Stimulated activated CD8-positive, alpha-beta memory T cell treated with anti-CD3 and anti-CD28 coated beads, Interleukin-12 subunit alpha, Interleukin-12 subunit beta, amount 100 ng/mL, for 4 hours (primary cell): ENCODE data around the gene UCP2.

Source experiments
- DNase-seq: peaks from one replicate; pipeline ENCODE4 v3.0.0-alpha.2; 2020; ENCODE audit warnings: low read depth

Gene UCP2, protein sequence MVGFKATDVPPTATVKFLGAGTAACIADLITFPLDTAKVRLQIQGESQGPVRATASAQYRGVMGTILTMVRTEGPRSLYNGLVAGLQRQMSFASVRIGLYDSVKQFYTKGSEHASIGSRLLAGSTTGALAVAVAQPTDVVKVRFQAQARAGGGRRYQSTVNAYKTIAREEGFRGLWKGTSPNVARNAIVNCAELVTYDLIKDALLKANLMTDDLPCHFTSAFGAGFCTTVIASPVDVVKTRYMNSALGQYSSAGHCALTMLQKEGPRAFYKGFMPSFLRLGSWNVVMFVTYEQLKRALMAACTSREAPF

GRCh38 chr11:73982595-73982989 lies at the start of gene UCP2:
Gene UCP2, minus strand, starts transcription at chr11:73982843. Its CDS starts 4,465 bp downstream, at chr11:73978378.
- peak; percentile 73 for DNase-seq

GRCh38 chr11:74030723-74031676 lies 48.4 kb upstream of the UCP2 start:
- no peak for DNase-seq

DNA sequence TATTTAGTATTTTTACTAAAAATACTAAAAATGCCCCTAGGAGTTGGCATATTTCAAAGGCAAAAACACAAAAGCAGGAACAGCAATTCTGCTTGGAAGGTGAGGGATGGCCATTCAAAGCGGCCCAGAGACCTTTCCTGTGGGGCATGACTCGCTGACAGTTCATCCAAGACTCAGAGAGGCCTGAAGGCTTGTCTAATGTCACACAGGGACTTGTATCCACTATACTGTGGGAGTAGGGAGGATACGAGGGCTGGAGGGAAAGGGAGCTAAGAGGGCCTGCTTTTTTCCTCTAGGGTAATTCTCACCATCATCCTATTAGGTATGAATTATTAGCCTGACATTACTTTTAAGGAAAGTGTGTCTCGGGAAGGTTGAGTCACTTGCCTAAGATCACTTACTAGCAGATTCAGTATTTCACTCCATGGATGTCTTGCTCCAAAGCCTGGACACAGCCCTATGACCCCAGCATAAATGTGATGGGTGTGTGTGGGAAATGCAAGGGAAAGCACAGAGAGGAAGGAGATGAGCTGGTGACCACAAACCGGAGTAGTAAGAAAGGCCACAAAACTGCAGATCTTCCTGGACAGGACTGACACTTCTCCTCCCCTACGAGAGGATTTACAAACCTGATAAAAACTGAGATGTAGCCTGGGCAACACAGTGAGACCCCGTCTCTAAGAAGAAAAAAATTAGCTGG lies 43.0 kb upstream of the UCP2 start:
- DNase-seq = no peak

- no peak for DNase-seq
These were observed 41.8 kb upstream of the UCP2 start for GRCh38 chr11:74024261-74025029.

DNA sequence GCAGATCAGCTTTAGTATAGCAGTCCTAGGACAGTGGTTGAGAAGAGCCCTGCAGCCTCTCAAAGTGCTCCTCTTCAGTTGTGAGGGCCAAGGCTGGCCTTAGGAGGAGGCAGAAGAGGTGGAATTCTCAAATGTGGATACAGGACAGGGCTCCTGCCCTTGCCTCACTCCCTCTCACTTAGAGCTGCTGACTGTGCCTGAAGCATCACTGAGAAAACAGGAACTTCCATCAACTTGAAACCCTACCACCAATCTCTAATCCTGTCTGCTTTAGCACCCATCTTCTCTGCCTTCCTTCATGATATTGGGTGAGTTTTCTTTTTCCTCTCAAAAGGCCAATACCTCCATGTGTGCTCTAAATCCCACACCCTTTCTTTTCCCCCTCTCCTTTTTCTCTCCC lies 40.6 kb upstream of the UCP2 start:
- no peak for DNase-seq

GRCh38 chr11:74022546-74022945 lies 39.9 kb upstream of the UCP2 start:
- no peak for DNase-seq

DNA sequence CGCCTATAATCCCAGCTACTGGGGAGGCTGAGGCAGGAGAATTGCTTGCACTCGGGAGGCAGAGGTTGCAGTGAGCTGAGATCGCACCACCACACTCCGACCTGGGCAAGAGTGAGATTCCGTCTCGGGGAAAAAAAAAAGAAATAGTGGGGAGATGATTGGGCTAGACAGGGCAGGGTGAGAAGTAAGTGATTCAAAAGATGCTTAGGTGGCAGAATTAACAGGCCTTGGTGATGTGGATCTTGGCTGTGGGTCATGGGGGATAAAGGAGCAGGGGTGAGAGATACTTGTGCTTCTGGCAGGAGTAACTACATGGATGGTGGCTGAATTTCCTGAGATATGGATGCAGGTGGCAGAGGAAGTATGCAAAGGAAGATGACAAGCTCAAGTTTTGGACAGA lies 39.4 kb upstream of the UCP2 start:
- DNase-seq = no peak

DNA sequence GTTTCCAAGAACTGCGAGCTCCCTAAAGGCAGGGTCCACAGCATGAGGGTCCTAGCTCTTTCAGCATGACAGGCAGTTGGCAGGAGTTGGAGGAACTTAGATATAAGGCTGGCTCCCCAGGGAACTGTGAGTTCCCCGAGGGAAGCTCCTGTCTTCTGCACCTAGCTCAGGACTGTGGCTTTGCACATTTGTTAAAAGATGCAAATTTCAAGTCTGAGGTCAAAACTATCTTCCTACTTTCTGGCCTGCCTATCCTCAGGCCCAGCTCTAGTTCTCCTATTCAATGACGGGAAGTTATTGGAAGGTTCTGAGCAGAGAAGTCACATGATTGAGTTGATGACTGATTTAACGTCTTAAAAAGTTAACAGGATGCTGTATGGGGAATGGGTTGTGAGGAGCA lies 37.9 kb upstream of the UCP2 start:
- no peak for DNase-seq

DNA sequence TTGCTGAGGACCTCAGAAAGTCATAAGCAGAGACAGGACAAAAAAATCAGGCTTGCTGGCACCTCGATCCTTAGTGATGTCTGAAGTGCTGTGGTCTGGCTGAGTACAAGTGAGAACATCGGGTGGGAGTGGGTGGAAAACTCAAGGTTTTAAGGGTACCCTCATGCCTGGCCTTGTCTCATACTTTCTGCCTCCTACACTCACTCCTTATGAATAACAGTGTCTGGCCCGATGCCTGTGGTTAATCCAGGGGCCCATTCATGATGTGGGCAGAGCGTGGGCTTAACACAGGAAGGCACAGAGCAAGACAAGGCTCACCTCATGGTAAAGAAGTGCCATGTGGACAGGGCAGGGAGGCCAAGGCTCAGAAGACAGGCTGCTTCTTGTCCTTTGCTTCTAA lies 37.2 kb upstream of the UCP2 start:
- peak; percentile 48 for DNase-seq

- no peak for DNase-seq
These were observed 36.6 kb upstream of the UCP2 start for GRCh38 chr11:74019104-74019738.

GRCh38 chr11:74018331-74019005 lies 35.8 kb upstream of the UCP2 start:
- no peak for DNase-seq

DNA sequence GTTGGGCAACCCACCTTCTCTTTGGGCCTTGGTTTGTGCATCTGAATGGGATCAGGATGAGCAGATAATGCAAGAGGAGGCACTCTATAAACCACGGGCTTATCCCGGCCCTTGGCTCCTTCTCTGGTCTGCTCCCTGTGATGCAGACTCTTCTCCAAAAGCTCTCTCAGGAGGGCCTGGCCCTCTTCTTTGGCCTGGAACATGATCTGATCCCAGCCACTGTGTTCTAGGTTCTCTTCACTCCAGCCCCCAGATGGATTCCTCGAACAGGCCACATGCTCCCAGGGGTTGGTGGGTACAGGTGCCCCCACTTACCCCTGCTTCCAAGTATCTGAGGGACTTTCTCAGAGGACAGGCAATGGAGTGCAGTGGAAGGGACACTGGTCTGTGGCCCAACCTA lies 35.0 kb upstream of the UCP2 start:
- DNase-seq = no peak

DNA sequence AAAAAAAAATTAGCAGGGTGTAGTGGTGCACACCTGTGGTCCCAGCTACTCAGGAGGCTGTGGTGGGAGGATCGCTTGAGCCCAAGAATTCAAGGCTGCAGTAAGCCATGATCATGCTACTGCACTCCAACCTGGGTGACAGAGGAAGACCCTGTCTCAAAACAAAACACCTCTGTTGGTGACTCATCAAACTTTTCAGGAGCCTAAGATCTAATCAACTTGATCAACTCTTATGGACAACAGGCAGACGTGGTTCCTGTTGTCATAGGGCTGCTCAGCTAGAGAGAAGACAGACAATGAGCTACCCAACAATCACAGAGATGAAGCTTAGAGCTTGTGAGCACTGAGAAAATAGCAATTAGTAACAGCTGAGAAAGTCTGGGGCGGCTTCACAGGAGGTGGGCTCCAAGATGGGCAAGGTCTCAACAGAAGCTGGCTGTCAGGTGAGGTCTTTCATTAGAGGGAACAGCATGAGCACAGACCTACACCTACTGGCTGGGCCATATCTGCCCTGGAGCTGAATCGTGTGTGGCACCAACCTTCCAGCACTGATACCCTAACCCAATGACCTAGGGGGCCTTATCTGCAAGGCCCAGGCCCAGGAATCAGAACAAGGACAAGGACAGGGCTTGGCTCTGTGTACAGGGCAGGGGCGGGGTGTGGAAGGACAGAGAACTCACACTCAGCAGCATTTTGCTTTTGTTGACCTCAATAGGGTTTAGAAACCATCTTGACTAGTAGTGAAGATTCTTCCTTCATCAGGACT lies 33.5 kb upstream of the UCP2 start:
- no peak for DNase-seq

GRCh38 chr11:74014880-74015279 lies 32.2 kb upstream of the UCP2 start:
- DNase-seq = no peak

DNA sequence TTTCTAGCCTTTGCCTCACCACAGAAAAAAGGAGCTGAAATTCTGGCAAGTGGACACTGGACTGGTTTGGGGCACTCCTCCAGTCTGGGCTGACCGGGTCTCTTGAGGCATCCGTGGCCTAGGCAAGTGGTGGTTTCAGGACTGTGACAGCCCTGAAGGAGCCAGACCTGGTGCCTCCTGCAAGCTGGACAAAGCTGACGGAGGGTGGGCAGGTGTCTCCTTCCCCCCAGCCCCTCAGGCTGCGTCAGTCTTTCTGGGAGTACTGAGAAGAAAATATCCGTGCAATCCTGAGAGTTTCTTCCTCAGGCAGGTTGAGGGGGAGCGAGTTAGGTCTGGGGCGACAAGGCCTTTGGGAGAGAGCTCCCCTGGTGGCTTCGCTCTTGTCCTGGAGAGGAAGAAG lies 30.5 kb upstream of the UCP2 start:
- no peak for DNase-seq

DNA sequence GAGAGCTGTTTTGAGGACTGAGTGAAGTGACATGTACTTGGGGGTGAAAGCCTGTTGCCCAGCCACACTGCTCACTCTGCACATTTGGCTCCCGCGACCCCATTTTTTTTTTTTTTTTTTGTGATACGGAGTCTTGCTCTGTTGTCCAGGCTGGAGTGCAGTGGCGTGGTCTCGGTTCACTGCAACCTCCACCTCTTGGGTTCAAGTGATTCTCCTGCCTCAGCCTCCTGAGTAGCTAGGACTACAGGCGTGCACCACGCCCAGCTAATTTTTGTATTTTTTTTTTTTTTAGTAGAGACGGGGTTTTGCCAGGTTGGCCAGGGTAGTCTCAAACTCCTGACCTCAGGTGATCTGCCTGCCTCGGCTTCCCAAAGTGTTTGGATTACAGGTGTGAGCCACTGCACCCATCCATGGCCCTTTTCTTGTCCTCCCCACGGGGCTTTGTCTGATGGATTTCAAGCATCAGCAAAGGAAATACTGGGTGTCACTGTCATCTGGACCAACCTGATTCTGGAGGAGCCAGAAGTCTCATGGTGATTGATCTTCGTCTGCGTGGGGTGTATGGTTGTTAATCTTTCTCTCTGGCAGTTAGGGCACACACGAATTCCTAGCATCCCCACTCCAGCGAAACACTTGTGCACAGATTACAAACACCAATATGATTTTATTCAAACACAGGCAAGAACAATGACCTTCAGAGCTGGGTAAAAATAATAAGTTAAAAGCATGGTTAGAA lies 29.6 kb upstream of the UCP2 start:
- DNase-seq = no peak

- peak; percentile 8 for DNase-seq
These were observed 28.9 kb upstream of the UCP2 start for GRCh38 chr11:74011360-74012073.
